Peyer's patch (tissue), 4 donors: Measurements from ENCODE around the gene CADM4.

Source experiments
- CTCF ChIP-seq, 6 experiments: fragments of 450-650 bp in 4 of 6; fragments of 200-600 bp in 2 of 6; sonication (generic) in 1 of 6; IDR thresholded peaks; one replicate each; pipeline ENCODE4 v1.5.1; 2017 to 2019; ENCODE audit warnings: antibody characterized with exemption in 6 of 6, mild to moderate bottlenecking in 3 of 6, moderate library complexity in 1 of 6
- POLR2A ChIP-seq, 2 donors: fragments of 450-650 bp; IDR thresholded peaks; one replicate each; pipeline ENCODE4 v1.5.1; 2017; ENCODE audit warnings: antibody characterized with exemption in 2 of 2, mild to moderate bottlenecking in 2 of 2, moderate library complexity in 2 of 2

- TF ChIP-seq CTCF (IDR thresholded peaks at IDR 0.05) (peak; percentile 19 to 76 (median 72)), POLR2A (IDR thresholded peaks at IDR 0.05) (no peak)
Measured at GRCh38 chr19:43651758-43652545, 12.3 kb upstream of the CADM4 start.
